HG02623 (cell line): Measurements from ENCODE around the gene MSL1.
A peak's percentile ranks its signal among the peaks of the same experiment; 100 is the strongest.

Source experiments
- ATAC-seq: cut with Tn5 transposase; IDR thresholded peaks from one replicate; pipeline ENCODE4 v1.9.1; 2021; ENCODE audit warnings: moderate library complexity; ENCODE audit not compliant: unreplicated experiment

The MSL1 gene, protein sequence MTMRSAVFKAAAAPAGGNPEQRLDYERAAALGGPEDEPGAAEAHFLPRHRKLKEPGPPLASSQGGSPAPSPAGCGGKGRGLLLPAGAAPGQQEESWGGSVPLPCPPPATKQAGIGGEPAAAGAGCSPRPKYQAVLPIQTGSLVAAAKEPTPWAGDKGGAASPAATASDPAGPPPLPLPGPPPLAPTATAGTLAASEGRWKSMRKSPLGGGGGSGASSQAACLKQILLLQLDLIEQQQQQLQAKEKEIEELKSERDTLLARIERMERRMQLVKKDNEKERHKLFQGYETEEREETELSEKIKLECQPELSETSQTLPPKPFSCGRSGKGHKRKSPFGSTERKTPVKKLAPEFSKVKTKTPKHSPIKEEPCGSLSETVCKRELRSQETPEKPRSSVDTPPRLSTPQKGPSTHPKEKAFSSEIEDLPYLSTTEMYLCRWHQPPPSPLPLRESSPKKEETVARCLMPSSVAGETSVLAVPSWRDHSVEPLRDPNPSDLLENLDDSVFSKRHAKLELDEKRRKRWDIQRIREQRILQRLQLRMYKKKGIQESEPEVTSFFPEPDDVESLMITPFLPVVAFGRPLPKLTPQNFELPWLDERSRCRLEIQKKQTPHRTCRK

DNA sequence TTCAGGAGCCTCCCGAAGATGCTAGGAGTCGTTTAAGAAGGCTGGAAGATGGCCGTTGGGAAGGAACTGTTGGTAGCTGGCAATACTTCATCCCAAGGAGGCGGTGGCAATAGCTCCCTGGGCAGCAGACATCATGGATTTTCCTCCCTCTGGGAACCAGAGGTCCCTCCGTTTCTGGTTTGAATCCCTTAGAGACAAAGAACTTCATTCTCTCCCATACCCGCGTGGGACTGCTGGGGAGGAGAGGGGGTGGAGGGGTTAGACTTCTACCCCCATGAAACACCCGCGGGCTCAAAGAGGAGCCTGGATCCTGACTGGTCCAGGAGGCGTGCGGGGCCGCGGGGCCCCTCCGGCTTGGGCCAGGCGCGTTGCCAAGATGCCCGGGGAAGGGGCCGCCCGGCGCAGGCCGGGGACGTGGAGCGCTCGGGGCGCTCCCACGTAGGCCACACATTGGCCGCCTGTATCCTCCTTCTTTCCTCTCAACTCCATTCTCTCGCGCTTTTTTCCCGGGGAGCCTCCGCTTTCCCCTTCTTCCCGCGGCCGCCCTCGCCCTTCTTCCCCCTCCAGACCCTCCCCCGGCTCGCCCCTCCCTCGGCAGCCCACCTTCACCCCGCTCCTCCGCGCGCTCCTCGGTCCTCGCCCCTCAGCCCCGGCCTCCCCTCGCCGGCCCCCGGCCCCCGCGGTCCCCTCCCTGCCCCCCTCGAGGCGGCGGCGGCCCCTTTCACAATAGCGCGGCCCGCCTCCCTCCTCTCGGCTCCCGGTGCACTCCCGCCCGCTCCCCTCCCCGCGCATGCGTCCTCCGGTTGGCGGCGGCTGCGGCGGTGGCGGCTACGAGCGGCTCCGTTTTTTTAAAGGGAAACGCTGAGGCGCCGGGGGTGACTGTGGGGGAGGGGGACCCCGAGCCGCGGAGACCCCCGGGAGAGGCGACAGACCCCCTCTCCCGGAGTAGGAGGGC, at the start of gene MSL1:
Gene MSL1 (plus strand): TSS at position 791 of the 955 bp plus-strand sequence. CDS start 642 bp downstream, outside the sequence.
- ATAC-seq = peak; percentile 37

DNA sequence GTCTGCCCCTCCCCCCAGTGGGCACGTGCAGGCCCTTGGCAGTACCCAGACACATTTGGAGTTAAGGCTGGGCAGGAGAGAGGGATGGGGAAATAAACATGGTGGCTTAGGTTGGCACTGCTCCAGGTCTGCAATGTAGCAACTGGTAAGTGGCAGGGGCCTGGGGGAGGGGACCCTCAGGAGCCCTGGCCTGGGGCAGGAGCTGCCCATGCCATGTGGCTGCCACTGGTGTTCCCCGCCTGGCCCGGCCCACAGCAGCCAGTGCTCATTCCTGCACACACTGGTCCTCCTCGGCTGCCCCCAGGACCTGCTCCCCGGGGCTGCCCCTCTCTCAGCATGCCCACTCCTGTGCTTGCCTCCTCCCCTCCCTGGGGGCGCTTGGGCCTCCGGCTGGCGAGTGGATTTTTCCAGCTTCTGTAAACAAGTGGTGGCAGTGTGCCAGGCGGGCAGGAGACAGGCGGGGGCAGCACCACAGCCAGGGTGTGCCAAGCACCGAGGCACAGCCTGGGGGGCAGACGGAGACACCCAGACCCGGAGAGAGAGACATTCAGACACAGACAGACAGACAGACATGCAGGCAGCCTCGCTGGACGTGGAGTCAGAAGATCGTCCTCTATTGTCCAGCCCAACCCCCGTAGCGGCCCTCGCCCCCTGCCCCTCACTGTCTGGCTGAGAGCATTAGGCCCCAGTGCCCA, 49.6 kb upstream of the MSL1 start:
- ATAC-seq = no peak

DNA sequence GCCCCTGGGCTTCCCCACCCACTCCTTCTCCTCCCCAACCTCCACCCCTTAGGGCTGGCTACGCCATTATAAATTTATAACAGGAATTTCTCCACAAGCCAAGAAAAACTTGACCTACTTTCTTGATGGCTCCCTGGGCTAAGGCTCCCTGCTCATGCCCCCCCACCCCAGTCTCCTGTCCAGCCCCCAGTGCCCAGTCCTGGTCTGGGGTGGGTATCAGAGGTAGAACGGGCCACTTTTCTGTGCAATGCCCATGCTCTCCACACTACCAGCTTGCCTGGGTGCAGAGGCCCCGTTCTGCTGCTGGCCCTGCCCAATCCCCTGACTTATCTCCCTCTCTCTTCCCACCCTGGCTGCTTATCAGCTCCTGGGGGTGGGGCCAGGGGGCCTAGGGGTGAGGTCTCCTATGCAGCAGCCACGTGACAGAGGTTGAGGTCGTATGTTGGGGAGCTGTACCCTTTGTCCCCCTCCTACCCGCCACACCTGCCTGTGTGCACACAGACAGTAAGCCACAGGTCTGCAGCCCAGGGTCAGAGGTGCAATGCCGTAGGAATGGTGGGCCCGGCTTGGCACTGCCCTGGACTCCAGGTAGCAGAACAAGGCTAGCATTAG, 48.9 kb upstream of the MSL1 start:
- ATAC-seq = no peak

DNA sequence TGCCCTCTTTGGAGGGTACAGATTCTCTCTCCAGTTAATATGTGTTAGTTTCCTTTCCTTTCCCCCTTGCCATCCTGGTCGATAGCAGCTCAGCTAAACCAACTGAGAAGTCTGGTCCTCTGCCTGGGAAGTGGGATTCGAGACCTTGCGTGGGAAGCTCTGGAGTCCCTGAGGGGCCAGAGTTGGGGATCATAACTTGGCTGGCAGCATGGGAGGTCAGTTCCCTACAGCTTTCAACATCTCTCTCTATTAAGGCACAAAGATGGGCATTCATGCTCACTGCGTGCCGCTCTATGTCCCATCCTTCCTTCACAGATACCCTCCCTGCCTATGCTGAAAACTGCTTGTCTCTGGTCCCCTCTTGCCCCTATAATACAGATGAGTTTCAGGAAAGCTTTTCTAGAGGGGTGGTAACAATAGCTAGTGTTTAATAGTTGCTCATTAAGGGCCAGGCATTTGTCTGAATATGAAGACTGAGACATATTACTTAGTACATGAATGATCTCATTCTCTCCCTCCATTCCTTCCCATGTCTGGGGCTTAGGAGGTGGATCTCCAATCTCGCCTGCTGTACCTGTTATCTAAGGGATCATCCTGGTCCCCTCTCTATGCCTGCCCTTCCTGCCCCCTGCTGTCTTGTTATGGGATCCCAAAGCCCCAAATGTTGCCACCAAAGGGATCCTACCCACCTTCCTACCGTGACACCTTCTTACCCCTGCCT, 48.2 kb upstream of the MSL1 start:
- ATAC-seq = no peak

DNA sequence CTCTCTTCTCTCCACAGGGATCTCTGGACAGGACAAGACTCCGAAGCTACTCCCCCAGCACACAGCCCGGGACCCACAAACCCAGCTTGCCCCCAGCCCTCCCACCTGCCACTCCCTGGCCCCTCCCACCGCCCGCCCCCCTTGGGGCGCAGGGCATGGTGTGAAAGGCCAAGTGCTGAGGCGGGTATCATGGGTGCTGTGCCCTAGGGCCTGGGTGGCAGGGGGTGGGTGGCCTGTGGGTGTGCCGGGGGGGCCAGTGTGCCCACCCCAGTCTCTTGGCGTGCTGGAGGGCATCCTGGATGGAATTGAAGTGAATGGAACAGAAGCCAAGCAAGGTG, 47.6 kb upstream of the MSL1 start:
- ATAC-seq = no peak

DNA sequence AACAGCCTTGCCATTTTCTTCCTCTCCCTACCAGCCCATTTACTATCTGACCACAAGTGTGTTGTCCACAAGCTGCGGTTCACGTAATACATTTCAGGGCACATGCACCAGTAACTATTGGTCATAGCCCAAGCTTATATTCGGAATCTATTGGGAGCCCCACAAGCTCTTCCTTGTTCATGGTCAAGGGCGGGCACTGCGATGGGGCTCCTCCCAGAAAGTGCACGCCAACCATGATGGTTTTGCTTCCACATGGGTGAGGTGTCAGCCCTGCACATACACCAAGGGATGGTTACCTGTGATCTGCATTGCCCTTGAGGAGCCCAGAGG, 46.9 kb upstream of the MSL1 start:
- no peak for ATAC-seq

DNA sequence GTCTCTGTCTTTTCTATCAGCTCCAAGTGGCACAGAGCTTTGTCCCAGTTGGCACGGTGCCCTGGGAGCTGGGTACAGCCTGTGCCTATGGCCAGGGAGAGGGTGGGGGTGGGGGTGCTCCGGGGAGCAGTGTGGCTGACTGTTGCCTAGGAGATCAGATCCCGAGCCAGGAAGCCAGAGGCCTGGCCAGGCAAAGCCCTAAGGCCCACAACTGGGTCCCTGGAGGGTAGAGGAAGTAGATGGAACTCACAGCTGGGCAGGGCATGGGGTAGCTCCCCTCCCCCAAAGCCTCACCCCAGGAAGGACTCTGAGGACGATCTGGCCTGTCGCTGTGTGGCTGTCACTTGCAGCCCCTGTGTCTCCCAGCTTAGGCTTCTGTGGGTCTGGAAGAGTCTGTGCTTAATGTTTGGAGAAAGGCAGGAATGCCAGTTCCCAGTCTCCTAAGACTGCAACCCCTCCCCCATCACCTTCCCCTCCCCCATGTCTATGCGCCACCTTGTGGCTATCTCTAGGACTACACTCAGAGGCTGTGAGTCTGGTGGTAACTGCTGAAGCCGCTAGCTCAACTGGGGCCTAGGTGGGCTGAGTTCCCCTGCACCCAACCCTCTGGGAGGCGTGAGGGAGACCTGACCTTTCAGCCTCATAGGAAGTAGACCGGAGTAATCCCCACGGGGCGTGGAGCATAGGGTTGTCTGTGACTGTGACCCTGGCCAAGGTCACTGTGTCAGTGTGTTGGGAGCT, 46.4 kb upstream of the MSL1 start:
- no peak for ATAC-seq

DNA sequence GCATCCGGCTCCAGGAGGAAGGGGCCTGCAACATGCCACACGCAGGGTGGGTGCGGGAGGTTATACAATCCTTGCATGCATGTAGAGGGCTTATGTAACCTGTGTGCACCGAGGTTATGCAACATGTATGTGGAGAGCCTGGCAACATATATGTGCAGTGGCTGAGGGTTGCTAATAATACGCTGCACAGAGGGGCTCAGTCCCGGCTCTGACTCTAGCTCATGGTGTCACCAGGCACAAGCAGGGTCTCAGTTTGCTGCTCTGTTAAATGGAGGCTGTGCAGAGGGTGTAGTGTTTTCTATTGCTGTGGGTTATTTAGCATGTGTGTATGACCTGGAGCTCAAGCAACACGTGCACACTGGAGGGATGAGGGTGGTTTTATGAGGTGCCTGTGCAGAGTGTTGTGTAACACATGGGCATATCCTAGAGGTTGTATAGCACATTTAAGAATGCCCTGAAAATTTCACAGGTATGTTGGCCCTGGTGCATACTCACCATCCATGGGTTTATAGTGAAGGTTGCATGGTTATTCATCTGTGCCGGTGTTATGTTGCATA, 45.8 kb upstream of the MSL1 start:
- no peak for ATAC-seq

DNA sequence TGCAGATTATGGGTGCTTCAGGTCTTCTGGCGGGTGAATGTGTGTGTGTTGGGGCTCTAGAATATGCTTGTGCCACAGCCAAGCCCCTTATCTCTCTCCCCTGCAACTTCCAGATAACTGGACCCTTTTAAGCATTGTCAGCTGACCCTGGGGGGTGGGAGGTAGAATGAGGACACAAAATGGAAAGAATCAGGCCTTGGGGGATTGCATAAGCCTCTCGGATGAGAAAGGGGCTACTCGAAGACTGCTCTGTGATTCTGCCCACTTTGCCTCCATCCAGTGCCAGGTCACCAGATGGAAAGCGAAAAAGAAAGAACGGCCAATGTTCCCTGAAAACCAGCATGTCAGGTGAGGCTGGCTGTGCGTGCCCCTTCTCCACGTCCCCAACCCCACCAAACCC, 45.2 kb upstream of the MSL1 start:
- ATAC-seq = no peak

DNA sequence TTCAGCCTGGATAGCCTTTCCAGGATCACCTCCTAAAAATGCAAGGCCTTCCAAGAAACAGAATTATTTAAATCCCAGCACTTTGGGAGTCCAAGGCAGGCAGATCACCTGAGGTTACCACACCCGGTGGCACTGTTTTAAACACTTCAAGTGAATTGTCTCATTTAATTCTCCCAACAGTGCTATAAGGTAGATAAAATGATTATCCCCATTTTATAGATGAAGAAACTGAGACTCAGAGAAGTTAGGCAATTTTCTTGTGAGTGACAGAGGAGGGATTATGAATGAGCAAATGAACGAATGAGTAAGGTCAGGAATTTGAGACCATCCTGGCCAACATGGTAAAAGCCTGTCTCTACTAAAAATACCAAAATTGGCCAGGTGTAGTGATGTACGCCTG, 42.2 kb upstream of the MSL1 start:
- ATAC-seq = no peak

DNA sequence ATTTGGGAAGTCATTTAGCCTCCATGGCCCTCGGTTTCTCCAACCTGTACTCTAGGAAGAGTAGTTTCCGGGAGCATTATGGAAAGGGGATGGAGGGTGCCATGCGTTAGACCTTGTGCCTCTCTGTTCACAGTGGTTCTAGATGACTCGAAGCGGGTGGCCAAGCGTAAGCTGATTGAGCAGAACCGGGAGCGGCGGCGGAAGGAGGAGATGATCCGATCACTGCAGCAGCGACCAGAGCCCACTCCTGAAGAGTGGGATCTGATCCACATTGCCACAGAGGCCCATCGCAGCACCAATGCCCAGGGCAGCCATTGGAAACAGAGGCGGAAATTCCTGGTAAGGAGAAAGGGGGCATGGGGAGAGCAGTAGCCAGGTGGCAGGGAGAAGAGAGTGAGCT, 37.3 kb upstream of the MSL1 start:
- ATAC-seq = no peak

DNA sequence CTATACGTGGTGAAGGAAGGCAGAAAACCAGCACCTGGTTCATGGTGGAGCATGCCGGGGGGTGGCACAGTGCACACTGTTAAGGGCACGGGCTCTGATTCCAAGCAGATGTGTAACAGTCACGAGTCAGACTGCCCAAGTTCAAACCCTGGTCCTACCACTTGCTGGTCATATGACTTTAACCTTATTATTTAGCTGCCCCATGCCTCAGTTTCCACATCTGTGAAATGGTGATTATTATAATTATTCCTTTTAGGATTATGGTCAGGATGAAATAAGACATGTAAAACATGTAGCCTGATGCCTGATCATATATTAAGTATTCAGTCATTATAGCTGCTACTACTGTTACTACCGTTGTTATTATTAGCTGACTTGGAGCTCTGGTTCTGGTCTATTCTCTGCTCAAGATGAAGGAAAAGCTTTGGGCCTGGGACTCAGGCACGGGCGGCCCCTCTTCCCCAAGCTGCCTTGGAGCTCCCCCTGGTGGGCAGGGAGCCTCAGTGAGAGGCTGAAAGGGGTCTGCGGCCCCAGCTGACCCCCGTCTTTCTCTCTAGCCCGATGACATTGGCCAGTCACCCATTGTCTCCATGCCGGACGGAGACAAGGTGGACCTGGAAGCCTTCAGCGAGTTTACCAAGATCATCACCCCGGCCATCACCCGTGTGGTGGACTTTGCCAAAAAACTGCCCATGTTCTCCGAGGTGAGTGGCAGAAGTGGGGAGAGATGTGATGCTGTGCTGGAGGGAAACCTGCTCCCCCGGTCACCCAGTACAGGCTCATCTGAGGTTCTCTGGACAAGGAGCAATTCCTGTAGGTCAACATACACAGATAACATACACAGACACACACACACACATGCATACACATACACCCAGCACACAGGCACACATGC, 35.4 kb upstream of the MSL1 start:
- ATAC-seq = no peak

DNA sequence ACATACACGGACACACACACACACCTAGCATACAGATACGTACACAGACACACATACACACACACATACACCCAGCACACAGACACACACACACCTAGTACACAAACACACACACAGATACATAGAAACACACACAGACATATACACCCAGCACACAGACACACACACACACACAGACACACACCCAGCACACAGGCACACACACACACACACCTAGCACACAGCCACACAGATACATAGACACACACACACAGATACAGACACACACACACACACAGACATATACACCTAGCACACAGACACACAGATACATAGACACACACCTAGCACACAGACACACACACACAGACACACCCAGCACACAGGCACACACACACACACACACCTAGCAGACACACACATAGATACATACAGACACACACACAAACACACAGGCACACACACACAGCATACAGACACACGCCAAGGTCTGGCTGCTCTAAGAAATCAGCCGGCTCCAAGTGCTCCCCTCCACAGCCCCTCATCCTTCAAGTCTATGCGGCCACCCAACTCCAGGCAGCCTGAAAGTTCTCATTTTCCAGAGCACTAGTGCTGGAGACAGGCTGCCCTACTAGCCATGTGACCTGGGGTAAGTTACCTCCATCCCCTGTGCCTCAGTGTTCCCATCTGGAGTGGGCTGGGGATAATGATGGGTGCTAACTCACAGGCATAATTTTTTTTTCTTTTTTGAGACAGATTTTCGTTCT, 34.5 kb upstream of the MSL1 start:
- no peak for ATAC-seq

DNA sequence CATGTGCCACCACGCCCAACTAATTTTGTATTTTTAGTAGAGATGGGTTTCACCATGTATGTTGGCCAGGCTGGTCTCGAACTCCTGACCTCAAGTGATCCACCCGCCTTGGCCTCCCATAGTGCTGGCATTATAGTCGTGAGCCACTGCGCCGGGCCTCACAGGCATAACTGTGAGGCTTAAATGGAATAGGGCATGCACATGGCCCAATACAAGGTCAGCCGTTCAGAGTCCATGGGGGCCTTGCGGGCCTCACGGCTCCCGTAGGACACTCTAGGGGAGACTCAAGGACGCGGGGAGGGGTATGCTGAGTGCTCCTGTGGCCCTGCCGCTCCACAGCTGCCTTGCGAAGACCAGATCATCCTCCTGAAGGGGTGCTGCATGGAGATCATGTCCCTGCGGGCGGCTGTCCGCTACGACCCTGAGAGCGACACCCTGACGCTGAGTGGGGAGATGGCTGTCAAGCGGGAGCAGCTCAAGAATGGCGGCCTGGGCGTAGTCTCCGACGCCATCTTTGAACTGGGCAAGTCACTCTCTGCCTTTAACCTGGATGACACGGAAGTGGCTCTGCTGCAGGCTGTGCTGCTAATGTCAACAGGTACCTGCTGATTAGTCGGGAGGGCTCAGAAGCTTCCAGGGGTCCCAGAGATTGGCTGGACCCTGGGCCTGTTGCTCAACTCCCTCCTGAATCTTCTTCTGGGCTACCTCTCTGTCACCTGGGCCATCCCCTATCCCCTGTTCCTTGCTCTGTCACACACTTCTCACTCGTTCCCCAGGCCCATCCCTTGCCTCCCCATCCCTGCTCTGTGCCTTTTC, 33.7 kb upstream of the MSL1 start:
- ATAC-seq = no peak

DNA sequence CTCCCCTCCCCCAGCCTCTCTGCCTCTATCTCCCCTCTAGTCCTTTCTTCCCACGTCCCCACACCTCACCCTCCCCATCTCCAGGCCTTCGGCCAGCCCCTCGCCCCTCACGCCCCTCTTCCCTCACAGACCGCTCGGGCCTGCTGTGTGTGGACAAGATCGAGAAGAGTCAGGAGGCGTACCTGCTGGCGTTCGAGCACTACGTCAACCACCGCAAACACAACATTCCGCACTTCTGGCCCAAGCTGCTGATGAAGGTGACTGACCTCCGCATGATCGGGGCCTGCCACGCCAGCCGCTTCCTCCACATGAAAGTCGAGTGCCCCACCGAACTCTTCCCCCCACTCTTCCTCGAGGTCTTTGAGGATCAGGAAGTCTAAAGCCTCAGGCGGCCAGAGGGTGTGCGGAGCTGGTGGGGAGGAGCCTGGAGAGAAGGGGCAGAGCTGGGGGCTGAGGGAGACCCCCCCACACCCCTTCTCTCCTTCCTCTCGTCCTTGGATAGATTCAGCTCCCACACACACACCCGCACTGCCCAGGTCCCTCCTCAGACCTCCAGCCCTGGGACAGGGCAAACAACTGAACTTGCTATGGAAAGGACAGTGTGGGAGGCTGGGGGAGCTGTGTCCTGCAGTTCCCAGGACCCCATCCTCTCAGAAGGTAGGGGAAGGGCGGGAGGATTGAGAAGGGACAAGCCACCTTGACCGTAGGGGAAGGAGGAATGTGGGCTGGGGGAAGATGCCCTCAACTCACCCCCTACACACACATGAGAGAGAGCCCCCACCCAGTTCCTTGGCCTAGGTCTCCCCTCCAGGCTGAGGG, 32.5 kb upstream of the MSL1 start:
- no peak for ATAC-seq
